Astrocyte (in vitro differentiated cells and primary cell): ENCODE results near the gene PCDHGB3.
A peak's percentile ranks its signal among the peaks of the same experiment; 100 is the strongest.
"Not testable (repeated sequence)": the region's sequence is repeated elsewhere in the genome, so short reads cannot be mapped to it uniquely, and the experiment has no call there.

Experiments used
- EZH2 ChIP-seq: IDR thresholded peaks from 2 replicates; pipeline ENCODE4 v1.6.1; 2012; ENCODE audit warnings: mild to moderate bottlenecking, low read length, inconsistent platforms; ENCODE audit not compliant: insufficient read depth
- TF ChIP-seq, protein P1 (sequence below): IDR thresholded peaks from 2 replicates; pipeline ENCODE4 v1.5.1; 2011; ENCODE audit warnings: low read depth, mild to moderate bottlenecking, inconsistent platforms, low read length, moderate library complexity; ENCODE audit not compliant: insufficient read depth

DNA sequence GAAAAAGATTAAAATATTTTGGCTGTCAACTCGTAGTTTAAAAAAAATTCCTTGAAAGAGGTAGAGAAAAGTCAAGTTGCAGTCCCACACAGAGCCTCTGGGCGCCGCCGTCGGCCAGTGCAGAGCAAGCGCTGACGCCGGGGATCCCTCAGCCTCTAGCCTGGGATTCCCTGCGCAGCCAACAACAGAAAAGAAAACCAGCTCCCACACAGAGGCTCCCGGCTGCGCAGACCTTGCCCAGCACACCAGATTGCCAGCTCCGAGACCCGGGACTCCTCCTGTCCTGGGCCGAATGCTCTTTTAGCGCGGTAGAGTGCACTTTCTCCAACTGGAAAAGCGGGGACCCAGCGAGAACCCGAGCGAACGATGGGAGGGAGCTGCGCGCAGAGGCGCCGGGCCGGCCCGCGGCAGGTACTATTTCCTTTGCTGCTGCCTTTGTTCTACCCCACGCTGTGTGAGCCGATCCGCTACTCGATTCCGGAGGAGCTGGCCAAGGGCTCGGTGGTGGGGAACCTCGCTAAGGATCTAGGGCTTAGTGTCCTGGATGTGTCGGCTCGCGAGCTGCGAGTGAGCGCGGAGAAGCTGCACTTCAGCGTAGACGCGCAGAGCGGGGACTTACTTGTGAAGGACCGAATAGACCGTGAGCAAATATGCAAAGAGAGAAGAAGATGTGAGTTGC, 47.6 kb downstream of the PCDHGB3 start, which contains the start of gene PCDHGB7:
- TF ChIP-seq, protein P1, sequence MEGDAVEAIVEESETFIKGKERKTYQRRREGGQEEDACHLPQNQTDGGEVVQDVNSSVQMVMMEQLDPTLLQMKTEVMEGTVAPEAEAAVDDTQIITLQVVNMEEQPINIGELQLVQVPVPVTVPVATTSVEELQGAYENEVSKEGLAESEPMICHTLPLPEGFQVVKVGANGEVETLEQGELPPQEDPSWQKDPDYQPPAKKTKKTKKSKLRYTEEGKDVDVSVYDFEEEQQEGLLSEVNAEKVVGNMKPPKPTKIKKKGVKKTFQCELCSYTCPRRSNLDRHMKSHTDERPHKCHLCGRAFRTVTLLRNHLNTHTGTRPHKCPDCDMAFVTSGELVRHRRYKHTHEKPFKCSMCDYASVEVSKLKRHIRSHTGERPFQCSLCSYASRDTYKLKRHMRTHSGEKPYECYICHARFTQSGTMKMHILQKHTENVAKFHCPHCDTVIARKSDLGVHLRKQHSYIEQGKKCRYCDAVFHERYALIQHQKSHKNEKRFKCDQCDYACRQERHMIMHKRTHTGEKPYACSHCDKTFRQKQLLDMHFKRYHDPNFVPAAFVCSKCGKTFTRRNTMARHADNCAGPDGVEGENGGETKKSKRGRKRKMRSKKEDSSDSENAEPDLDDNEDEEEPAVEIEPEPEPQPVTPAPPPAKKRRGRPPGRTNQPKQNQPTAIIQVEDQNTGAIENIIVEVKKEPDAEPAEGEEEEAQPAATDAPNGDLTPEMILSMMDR = peak; percentile 67
- not testable (repeated sequence) for TF ChIP-seq EZH2
